SW 1271 (cell line): ENCODE measurements around the gene SEPTIN6.
"Not testable (repeated sequence)": the region's sequence is repeated elsewhere in the genome, so short reads cannot be mapped to it uniquely, and the experiment has no call there.

Source experiments
- DNase-seq, 2 experiments: peaks; one replicate each; lab custom pipeline; 2025; lab: John Stamatoyannopoulos, UW

The SEPTIN6 gene

GRCh38 chrX:119690921-119691716 is 1.8 kb downstream of the SEPTIN6 start:
- no peak for DNase-seq

- no peak for DNase-seq
Measured at GRCh38 chrX:119688911-119689321, 4.1 kb downstream of the SEPTIN6 start.

- DNase-seq: no peak
Measured at GRCh38 chrX:119687661-119688413, 5.1 kb downstream of the SEPTIN6 start.

- no peak for DNase-seq
Measured at GRCh38 chrX:119686087-119686691, 6.8 kb downstream of the SEPTIN6 start.

GRCh38 chrX:119685225-119686066 is 7.5 kb downstream of the SEPTIN6 start:
- DNase-seq: no peak

- DNase-seq: no peak
Measured at GRCh38 chrX:119684916-119685224, 8.1 kb downstream of the SEPTIN6 start.

- DNase-seq: not testable (repeated sequence)
Measured at GRCh38 chrX:119684312-119684711, 8.7 kb downstream of the SEPTIN6 start.

GRCh38 chrX:119682019-119682989 is 10.7 kb downstream of the SEPTIN6 start:
- no peak for DNase-seq

- no peak for DNase-seq
Measured at GRCh38 chrX:119677654-119677981, 15.3 kb downstream of the SEPTIN6 start.

GRCh38 chrX:119676949-119677653 is 15.9 kb downstream of the SEPTIN6 start:
- no peak for DNase-seq

GRCh38 chrX:119673336-119673735 is 19.6 kb downstream of the SEPTIN6 start:
- DNase-seq: no peak

GRCh38 chrX:119672426-119672825 is 20.5 kb downstream of the SEPTIN6 start:
- no peak for DNase-seq

- no peak for DNase-seq
Measured at GRCh38 chrX:119669424-119670037, 23.4 kb downstream of the SEPTIN6 start.

- no peak for DNase-seq
Measured at GRCh38 chrX:119667111-119667878, 25.7 kb downstream of the SEPTIN6 start.

GRCh38 chrX:119664877-119665276 is 28.1 kb downstream of the SEPTIN6 start:
- DNase-seq: not testable (repeated sequence)

GRCh38 chrX:119661486-119661885 is 31.5 kb downstream of the SEPTIN6 start:
- DNase-seq: no peak

GRCh38 chrX:119659522-119659921 is 33.4 kb downstream of the SEPTIN6 start:
- DNase-seq: no peak

GRCh38 chrX:119655125-119655524 is 37.8 kb downstream of the SEPTIN6 start:
- DNase-seq: no peak

GRCh38 chrX:119654112-119654531 is 38.8 kb downstream of the SEPTIN6 start:
- no peak for DNase-seq
